Prostate gland (tissue), 2 donors: ENCODE data around the gene HUNK. TPM values are rescaled to one million over a fixed set of nuclear protein-coding genes. Genes with fewer than 3 reads are reported as not detected.

ENCODE experiments used
- DNase-seq: peaks from one replicate; pipeline ENCODE4 v3.0.0-alpha.2; 2019; ENCODE audit warnings: low spot score
- H3K27ac ChIP-seq, 2 donors: fragments of 200-600 bp; sonication (generic); 2 replicates each; pipeline ENCODE4 v1.5.1; 2017 to 2019
- H3K27me3 ChIP-seq: fragments of 200-600 bp; sonication (generic); replicated peaks from 2 replicates; pipeline ENCODE4 v1.5.1; 2019; ENCODE audit not compliant: insufficient read depth
- H3K36me3 ChIP-seq, 2 donors: fragments of 200-600 bp; sonication (generic); 1 replicate in 1 of 2; 2 replicates in 1 of 2; pipeline versions ENCODE4 v1.5.1 to v1.8.1; 2017 to 2019
- H3K4me1 ChIP-seq: fragments of 200-600 bp; sonication (generic); replicated peaks from 2 replicates; pipeline ENCODE4 v1.5.1; 2019
- H3K4me3 ChIP-seq, 2 donors: fragments of 200-600 bp; sonication (generic); 2 replicates each; pipeline ENCODE4 v1.5.1; 2017 to 2019
- H3K9me3 ChIP-seq: fragments of 200-600 bp; sonication (generic); 2 replicates; pipeline ENCODE4 v1.5.1; 2017
- POLR2A ChIP-seq: fragments of 450-650 bp; IDR thresholded peaks from one replicate; pipeline ENCODE4 v1.6.1; 2016; ENCODE audit warnings: antibody characterized with exemption, mild to moderate bottlenecking
- POLR2AphosphoS5 ChIP-seq: sonication (generic); formaldehyde crosslinking; IDR thresholded peaks from one replicate; pipeline ENCODE4 v1.6.1; 2017; ENCODE audit warnings: antibody characterized with exemption
- WGBS: methylation state at CpG from one replicate; pipeline ENCODE4 v1.1.5; 2018; 5-methylcytosine and 5-hydroxymethylcytosine counted together
- intact Hi-C: fragments of 100-400 bp; cut with DNase I; formaldehyde crosslinking; loops from one replicate; pipeline ENCODE4 v1.14.2; 2022
- total RNA-seq, 2 donors: library from RNA; depleted of rRNA; stranded (reverse); fragments of >200 nt; gene quantifications; one replicate each; pipeline ENCODE4 v1.1.0, GENCODE V29; 2016
- TF ChIP-seq, protein P1 (sequence below), 4 experiments: fragments of 200-600 bp in 2 of 4; fragments of 450-650 bp in 2 of 4; sonication (generic) in 2 of 4; IDR thresholded peaks; 1 replicate in 3 of 4; 2 replicates in 1 of 4; pipeline ENCODE4 v1.5.1; 2016 to 2019; ENCODE audit warnings: antibody characterized with exemption in 4 of 4, mild to moderate bottlenecking in 2 of 4, moderate library complexity in 2 of 4

Gene HUNK
- total RNA-seq, 2 donors from 2014 or later: 3.7 to 5.0 TPM

- no peak for DNase-seq
- Histone ChIP-seq H3K27ac (no peak overlapping the region), H3K4me1 (no peaks in the 10 kb centered on the region), H3K9me3 (no peaks in the 10 kb centered on the region), H3K4me3 (no peak overlapping the region), H3K36me3 (no peaks in the 10 kb centered on the region), H3K27me3 (no peaks in the 10 kb centered on the region)
- TF ChIP-seq, protein P1, sequence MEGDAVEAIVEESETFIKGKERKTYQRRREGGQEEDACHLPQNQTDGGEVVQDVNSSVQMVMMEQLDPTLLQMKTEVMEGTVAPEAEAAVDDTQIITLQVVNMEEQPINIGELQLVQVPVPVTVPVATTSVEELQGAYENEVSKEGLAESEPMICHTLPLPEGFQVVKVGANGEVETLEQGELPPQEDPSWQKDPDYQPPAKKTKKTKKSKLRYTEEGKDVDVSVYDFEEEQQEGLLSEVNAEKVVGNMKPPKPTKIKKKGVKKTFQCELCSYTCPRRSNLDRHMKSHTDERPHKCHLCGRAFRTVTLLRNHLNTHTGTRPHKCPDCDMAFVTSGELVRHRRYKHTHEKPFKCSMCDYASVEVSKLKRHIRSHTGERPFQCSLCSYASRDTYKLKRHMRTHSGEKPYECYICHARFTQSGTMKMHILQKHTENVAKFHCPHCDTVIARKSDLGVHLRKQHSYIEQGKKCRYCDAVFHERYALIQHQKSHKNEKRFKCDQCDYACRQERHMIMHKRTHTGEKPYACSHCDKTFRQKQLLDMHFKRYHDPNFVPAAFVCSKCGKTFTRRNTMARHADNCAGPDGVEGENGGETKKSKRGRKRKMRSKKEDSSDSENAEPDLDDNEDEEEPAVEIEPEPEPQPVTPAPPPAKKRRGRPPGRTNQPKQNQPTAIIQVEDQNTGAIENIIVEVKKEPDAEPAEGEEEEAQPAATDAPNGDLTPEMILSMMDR (IDR thresholded peaks at IDR 0.05): no peak
- TF ChIP-seq POLR2A: no peak
- no peak for TF ChIP-seq POLR2AphosphoS5
- WGBS: 89% methylated on average over 1 of the region's 1 CpG
- intact Hi-C loops: no loop called here
Measured at GRCh38 chr21:31846690-31847089, 26.1 kb upstream of the HUNK start.

- intact Hi-C loops: no loop called here
- no peak overlapping the region for H3K4me3 ChIP-seq
- WGBS: 89% methylated on average over 3 of the region's 3 CpGs
- H3K9me3 ChIP-seq: no peaks in the 10 kb centered on the region
- H3K4me1 ChIP-seq: no peaks in the 10 kb centered on the region
- TF ChIP-seq, protein P1 (IDR thresholded peaks at IDR 0.05): no peak
- TF ChIP-seq POLR2A (no peak), POLR2AphosphoS5 (no peak)
- H3K27me3 ChIP-seq: no peaks in the 10 kb centered on the region
- no peak for DNase-seq
- H3K36me3 ChIP-seq: no peaks in the 10 kb centered on the region
- H3K27ac ChIP-seq: no peak overlapping the region
Measured at GRCh38 chr21:31847761-31848160, 25.1 kb upstream of the HUNK start.

DNA sequence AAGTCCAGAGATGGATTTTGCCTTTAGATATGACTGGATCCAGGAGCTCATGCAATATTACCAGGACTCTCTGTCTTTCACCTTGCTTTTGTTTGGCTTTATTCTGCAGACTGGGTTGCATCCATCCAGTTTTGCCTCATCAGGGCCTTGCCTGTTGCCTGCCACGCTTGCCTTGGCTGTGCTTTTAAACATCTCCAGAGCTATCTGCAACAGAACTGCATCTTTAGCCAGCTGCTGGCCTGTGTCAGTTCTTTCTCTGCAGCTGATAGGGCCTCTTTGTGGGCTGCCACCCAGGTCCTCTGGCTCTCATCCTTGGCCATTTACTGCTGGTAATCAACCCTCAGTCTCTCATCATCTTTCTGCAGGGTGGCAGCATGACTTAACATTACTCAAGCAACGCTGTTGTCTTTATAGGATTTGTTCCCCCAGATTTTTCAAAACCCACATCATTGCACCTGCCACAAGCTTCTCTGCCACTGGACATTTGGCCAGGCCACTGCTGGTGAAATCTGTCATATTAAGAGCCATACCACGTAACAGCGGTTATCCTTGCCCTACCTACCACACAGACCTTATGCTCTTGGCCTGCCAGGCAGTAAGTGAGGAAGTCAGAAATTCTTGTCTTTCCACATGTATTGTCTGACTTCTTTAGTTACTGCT lies 24.4 kb upstream of the HUNK start:
- TF ChIP-seq, protein P1 (IDR thresholded peaks at IDR 0.05): no peak
- TF ChIP-seq POLR2A (no peak), POLR2AphosphoS5 (no peak)
- Histone ChIP-seq H3K27me3 (no peaks in the 10 kb centered on the region), H3K36me3 (no peaks in the 10 kb centered on the region), H3K4me1 (no peaks in the 10 kb centered on the region), H3K9me3 (no peaks in the 10 kb centered on the region), H3K27ac (no peak overlapping the region), H3K4me3 (no peak overlapping the region)
- WGBS: 92% methylated on average over 4 of the region's 4 CpGs
- intact Hi-C loops: no loop called here
- DNase-seq: no peak

DNA sequence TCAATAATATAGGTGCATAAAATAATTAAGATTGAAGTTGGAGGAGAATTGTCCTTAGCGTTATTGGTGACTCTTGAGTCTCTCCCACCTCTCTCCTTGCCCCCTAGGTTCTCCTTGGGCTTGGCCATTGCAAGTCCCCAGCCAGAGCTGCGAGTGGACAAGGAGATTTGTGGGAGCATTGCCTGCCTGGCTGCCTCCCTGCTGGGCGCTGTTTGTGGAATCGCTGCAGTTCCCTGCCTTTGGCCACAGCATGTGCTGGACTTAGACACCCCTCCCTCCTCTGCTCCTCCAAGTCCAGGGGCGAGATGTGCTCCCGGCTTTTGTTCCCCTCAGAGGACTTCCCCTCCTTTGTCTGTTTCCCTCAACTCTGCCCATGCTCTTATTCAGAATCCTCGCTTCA lies 21.9 kb upstream of the HUNK start:
- no peak overlapping the region for H3K4me3 ChIP-seq
- intact Hi-C loops: no loop called here
- H3K4me1 ChIP-seq: no peaks in the 10 kb centered on the region
- WGBS: 92% methylated on average over 7 of the region's 7 CpGs
- no peaks in the 10 kb centered on the region for H3K9me3 ChIP-seq
- H3K27me3 ChIP-seq: no peaks in the 10 kb centered on the region
- no peak for DNase-seq
- no peak overlapping the region for H3K27ac ChIP-seq
- TF ChIP-seq POLR2A (no peak), POLR2AphosphoS5 (no peak)
- TF ChIP-seq, protein P1 (IDR thresholded peaks at IDR 0.05): no peak
- no peaks in the 10 kb centered on the region for H3K36me3 ChIP-seq

- no peaks in the 10 kb centered on the region for H3K36me3 ChIP-seq
- intact Hi-C loops: no loop called here
- 64% methylated on average over 4 of the region's 4 CpGs for WGBS
Measured at GRCh38 chr21:31855180-31855579, 17.6 kb upstream of the HUNK start.

More at GRCh38 chr21:31855180-31855579, 17.6 kb upstream of the HUNK start:
- Histone ChIP-seq H3K27me3 (no peaks in the 10 kb centered on the region), H3K4me3 (no peak overlapping the region), H3K4me1 (no peaks in the 10 kb centered on the region), H3K9me3 (no peaks in the 10 kb centered on the region), H3K27ac (no peak overlapping the region)
- DNase-seq: no peak
- TF ChIP-seq POLR2A: no peak
- TF ChIP-seq, protein P1 (IDR thresholded peaks at IDR 0.05): no peak
